ENCODE measurements around the gene GRHL3. TPM values are rescaled to one million over a fixed set of nuclear protein-coding genes. Genes with fewer than 3 reads are reported as not detected.

Gene GRHL3
- polyA plus RNA-seq, 1 experiment: 0.04 TPM

DNA sequence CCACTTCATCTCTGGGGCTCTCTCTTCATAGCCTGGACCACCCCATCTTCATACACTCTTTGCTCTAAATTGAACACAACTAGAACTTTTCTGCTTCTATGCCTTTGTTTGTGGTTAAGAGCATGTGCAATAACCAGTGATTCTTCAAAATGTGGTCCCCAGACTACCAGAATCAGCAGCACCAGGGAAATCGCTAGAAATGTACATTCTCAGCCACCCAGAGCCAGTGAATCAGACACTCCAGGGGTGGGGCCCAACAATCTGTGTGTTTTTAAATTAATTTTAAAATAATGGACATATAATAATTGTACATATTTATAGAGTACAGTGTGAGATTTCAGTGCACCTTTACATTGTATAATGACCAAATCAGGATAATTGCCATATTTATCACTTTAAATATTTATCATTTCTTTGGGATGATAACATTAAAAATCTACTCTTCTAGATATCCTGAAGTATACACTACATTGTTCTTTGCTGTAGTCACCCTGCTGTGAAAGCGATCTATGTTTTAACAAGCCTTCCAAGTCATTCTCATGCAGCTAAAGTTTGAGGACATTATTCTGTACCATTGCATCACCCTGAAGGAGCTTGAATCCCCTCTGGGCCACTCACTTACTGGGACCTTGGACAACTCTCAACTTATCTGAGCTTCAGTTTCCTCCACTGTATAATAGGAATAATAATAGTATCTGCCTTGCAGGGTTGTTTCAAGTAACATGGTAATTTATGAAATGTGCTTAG is 10.8 kb downstream of the GRHL3 start:
- CTCF ChIA-PET: interaction anchor here (0.9 to 1.3 kb wide), 3 partner anchors 128 to 307 kb away, joined by 3 to 4 read pairs (median 4); no protein-coding TSS in a partner anchor
- TF ChIP-seq, protein P1, sequence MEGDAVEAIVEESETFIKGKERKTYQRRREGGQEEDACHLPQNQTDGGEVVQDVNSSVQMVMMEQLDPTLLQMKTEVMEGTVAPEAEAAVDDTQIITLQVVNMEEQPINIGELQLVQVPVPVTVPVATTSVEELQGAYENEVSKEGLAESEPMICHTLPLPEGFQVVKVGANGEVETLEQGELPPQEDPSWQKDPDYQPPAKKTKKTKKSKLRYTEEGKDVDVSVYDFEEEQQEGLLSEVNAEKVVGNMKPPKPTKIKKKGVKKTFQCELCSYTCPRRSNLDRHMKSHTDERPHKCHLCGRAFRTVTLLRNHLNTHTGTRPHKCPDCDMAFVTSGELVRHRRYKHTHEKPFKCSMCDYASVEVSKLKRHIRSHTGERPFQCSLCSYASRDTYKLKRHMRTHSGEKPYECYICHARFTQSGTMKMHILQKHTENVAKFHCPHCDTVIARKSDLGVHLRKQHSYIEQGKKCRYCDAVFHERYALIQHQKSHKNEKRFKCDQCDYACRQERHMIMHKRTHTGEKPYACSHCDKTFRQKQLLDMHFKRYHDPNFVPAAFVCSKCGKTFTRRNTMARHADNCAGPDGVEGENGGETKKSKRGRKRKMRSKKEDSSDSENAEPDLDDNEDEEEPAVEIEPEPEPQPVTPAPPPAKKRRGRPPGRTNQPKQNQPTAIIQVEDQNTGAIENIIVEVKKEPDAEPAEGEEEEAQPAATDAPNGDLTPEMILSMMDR (IDR thresholded peaks at IDR 0.05; ENCODE audit: low read depth, low read length): no peak
- H3K27ac ChIP-seq (ENCODE audit: low read depth, low read length): peak overlapping the region; percentile 42
- H3K9me3 ChIP-seq (ENCODE audit: control insufficient read depth, insufficient read depth, low read length): no peaks in the 10 kb centered on the region
- DNase-seq (ENCODE audit: low read depth, low spot score): peak; percentile 65
- no peak overlapping the region for H3K4me3 ChIP-seq (ENCODE audit: low read depth, low read length)
- peaks cover 9% of the 10 kb centered on the region for H3K27me3 ChIP-seq (ENCODE audit: control insufficient read depth, insufficient read depth, low read length)
- POLR2A ChIA-PET: interaction anchor here (1.0 kb wide), 2 partner anchors 10 to 64 kb away, joined by 3 read pairs; no protein-coding TSS in a partner anchor

DNA sequence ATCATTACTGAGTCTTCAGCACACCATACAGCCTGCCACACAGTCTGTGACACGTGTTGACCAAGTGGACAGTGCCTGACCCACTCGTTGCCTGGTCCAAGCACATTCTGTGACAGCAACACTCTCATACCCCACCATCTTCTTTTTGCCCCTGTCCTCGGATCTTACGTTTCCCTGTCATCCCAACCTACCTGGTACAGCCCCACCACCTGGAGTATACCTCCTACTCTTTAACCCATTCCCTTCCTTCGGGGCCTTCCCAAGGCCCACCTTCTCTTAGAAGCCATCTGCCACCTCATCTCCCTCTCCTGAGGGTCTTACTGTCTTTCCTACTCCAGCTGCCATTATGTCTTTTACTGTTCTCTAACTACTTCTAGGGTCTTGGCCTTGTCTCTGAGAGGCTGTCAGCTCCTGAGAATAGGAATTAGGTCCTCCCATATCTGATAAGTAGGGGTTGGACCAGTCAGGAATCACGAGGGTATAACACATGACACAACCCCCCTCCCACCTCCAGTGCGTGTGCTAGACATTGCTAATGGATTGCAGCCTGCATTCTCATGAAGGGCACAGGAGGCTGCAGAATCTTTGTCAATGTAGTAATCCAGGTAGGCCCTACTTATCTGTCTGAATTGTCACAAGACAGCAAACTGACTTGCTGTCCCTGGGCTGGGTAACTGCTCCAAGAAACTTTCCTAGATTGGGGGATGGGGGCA is 13.0 kb downstream of the GRHL3 start:
- TF ChIP-seq, protein P1 (IDR thresholded peaks at IDR 0.05; ENCODE audit: low read depth, low read length): no peak
- CTCF ChIA-PET: no interaction called here
- no peak overlapping the region for H3K27ac ChIP-seq (ENCODE audit: low read depth, low read length)
- DNase-seq (ENCODE audit: low read depth, low spot score): no peak
- H3K4me3 ChIP-seq (ENCODE audit: low read depth, low read length): no peak overlapping the region
- peaks cover 8% of the 10 kb centered on the region for H3K27me3 ChIP-seq (ENCODE audit: control insufficient read depth, insufficient read depth, low read length)
- no peaks in the 10 kb centered on the region for H3K9me3 ChIP-seq (ENCODE audit: control insufficient read depth, insufficient read depth, low read length)
- POLR2A ChIA-PET: no interaction called here

DNA sequence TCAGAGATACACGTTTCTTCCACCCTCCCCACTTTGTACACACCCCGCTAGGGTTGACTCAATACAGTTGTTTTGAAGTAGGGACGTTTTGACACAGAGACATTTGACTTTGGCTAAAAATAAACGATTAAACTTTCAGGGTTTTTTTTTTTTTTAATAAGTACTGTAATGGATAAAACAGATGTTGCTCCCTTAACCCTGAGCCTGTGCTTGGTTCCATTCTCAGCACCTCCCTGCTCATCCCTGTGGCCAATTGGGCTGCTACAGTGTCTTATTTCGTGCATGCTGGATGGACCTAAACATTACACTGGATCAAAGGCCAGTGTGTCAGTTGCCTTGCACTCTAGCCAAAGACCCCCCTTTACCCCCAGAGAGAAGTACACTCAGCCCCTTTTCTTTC is 16.9 kb downstream of the GRHL3 start:
- Histone ChIP-seq H3K4me3 (ENCODE audit: low read depth, low read length) (no peak overlapping the region), H3K27me3 (ENCODE audit: control insufficient read depth, insufficient read depth, low read length) (peaks cover 8% of the 10 kb centered on the region), H3K27ac (ENCODE audit: low read depth, low read length) (no peak overlapping the region), H3K9me3 (ENCODE audit: control insufficient read depth, insufficient read depth, low read length) (no peaks in the 10 kb centered on the region)
- ChIA-PET POLR2A (interaction anchor here (0.6 kb wide), 1 partner anchor 601 kb away, joined by 3 read pairs; no protein-coding TSS in a partner anchor), CTCF (no interaction called here)
- DNase-seq (ENCODE audit: low read depth, low spot score): no peak
- TF ChIP-seq, protein P1 (IDR thresholded peaks at IDR 0.05; ENCODE audit: low read depth, low read length): no peak

DNA sequence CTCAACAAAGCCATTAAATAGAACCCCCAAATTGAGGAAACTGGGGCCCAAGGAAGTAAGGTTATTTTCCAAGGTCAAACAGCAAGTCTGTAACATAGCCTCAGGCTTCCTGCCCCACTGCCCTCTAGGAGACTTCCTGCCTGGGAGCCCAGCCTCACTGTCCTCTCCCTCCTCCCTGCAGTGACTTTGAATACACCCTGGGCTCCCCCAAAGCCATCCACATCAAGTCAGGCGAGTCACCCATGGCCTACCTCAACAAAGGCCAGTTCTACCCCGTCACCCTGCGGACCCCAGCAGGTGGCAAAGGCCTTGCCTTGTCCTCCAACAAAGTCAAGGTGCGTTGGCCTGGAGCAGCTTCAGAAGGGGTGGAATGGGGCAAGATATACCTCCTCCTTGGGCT is 18.3 kb downstream of the GRHL3 start:
- DNase-seq (ENCODE audit: low read depth, low spot score): no peak
- Histone ChIP-seq H3K4me3 (ENCODE audit: low read depth, low read length) (no peak overlapping the region), H3K9me3 (ENCODE audit: control insufficient read depth, insufficient read depth, low read length) (no peaks in the 10 kb centered on the region), H3K27ac (ENCODE audit: low read depth, low read length) (no peak overlapping the region), H3K27me3 (ENCODE audit: control insufficient read depth, insufficient read depth, low read length) (peaks cover 11% of the 10 kb centered on the region)
- CTCF ChIA-PET: no interaction called here
- TF ChIP-seq, protein P1 (IDR thresholded peaks at IDR 0.05; ENCODE audit: low read depth, low read length): no peak
- POLR2A ChIA-PET: no interaction called here

DNA sequence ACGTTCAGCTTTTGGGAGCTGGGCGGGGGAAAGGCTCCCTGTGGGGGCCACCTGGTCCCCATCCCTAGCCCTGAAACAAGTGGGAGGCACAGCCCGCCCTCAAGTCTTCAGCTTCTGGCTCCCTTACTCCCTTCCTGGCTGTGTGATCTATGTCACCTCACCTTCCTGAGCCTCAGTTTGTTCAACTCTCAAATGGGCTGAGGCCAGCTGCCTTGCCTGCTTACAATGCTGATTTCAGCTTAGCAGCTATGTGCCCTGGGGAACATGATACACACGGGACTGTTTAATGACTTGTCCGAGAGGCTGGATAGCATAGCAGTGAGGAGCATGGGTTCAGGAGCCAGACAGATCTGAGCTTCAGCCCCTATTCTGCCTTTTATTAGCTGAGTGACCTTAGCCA is 19.3 kb downstream of the GRHL3 start:
- Histone ChIP-seq H3K27me3 (ENCODE audit: control insufficient read depth, insufficient read depth, low read length) (peaks cover 13% of the 10 kb centered on the region), H3K9me3 (ENCODE audit: control insufficient read depth, insufficient read depth, low read length) (no peaks in the 10 kb centered on the region), H3K27ac (ENCODE audit: low read depth, low read length) (no peak overlapping the region), H3K4me3 (ENCODE audit: low read depth, low read length) (no peak overlapping the region)
- no peak for DNase-seq (ENCODE audit: low read depth, low spot score)
- CTCF ChIA-PET: no interaction called here
- POLR2A ChIA-PET: interaction anchor here (0.6 kb wide), 1 partner anchor 81 kb away, joined by 7 read pairs; no protein-coding TSS in a partner anchor
- TF ChIP-seq, protein P1 (IDR thresholded peaks at IDR 0.05; ENCODE audit: low read depth, low read length): no peak
